GM18861 (cell line): ENCODE measurements around the gene ADCY3.

Source experiments
- ATAC-seq: cut with Tn5 transposase; IDR thresholded peaks from one replicate; pipeline ENCODE4 v1.9.1; 2021; ENCODE audit not compliant: unreplicated experiment

Gene ADCY3

GRCh38 chr2:24877067-24877466 lies 43.0 kb downstream of the ADCY3 start:
- ATAC-seq: no peak

- ATAC-seq: no peak
These were observed 44.1 kb downstream of the ADCY3 start for GRCh38 chr2:24875901-24876300.

- no peak for ATAC-seq
These were observed 44.8 kb downstream of the ADCY3 start for GRCh38 chr2:24875272-24875671.

GRCh38 chr2:24874035-24874434 lies 46.0 kb downstream of the ADCY3 start:
- no peak for ATAC-seq

- ATAC-seq: no peak
These were observed 46.4 kb downstream of the ADCY3 start for GRCh38 chr2:24873619-24874018.

GRCh38 chr2:24872344-24873115 lies 47.5 kb downstream of the ADCY3 start:
- ATAC-seq: no peak

- ATAC-seq: no peak
These were observed 48.1 kb downstream of the ADCY3 start for GRCh38 chr2:24871852-24872333.

GRCh38 chr2:24870891-24871705 lies 48.9 kb downstream of the ADCY3 start:
- ATAC-seq: no peak

GRCh38 chr2:24870440-24870839 lies 49.6 kb downstream of the ADCY3 start:
- ATAC-seq: no peak

GRCh38 chr2:24866946-24867345 lies 53.1 kb downstream of the ADCY3 start:
- ATAC-seq: no peak

- no peak for ATAC-seq
These were observed 56.4 kb downstream of the ADCY3 start for GRCh38 chr2:24863641-24864040.

- ATAC-seq: no peak
These were observed 58.5 kb downstream of the ADCY3 start for GRCh38 chr2:24861500-24861899.

- no peak for ATAC-seq
These were observed 59.4 kb downstream of the ADCY3 start for GRCh38 chr2:24860631-24861030.

- ATAC-seq: no peak
These were observed 60.0 kb downstream of the ADCY3 start for GRCh38 chr2:24859968-24860600.

GRCh38 chr2:24858996-24859395 lies 61.0 kb downstream of the ADCY3 start:
- no peak for ATAC-seq

GRCh38 chr2:24857746-24858145 lies 62.3 kb downstream of the ADCY3 start:
- no peak for ATAC-seq

- ATAC-seq: no peak
These were observed 63.2 kb downstream of the ADCY3 start for GRCh38 chr2:24856791-24857211.

- no peak for ATAC-seq
These were observed 64.3 kb downstream of the ADCY3 start for GRCh38 chr2:24855726-24856125.

GRCh38 chr2:24855022-24855622 lies 64.9 kb downstream of the ADCY3 start:
- ATAC-seq: no peak

- no peak for ATAC-seq
These were observed 66.0 kb downstream of the ADCY3 start for GRCh38 chr2:24853996-24854395.

- ATAC-seq: no peak
These were observed 67.0 kb downstream of the ADCY3 start for GRCh38 chr2:24853046-24853445.
